Ovary (tissue), 9 donors: ENCODE results near the gene LUC7L2. TPM values are rescaled to one million over a fixed set of nuclear protein-coding genes. Genes with fewer than 3 reads are reported as not detected.
"Not testable (repeated sequence)": the region's sequence is repeated elsewhere in the genome, so short reads cannot be mapped to it uniquely, and the experiment has no call there.

Source experiments
- DNase-seq, 5 donors: peaks; one replicate each; pipeline ENCODE4 v3.0.0-alpha.2; 2019 to 2020
- H3K27ac ChIP-seq, 2 donors: fragments of 200-600 bp; one replicate each; pipeline versions ENCODE4 v1.5.1 to v1.8.0; 2019 to 2022
- H3K27me3 ChIP-seq: fragments of 200-600 bp; one replicate; pipeline ENCODE4 v1.8.0; 2022
- H3K36me3 ChIP-seq: fragments of 200-600 bp; sonication (generic); one replicate; pipeline ENCODE4 v1.5.1; 2019
- H3K4me1 ChIP-seq: one replicate; pipeline ENCODE4 v1.8.1; 2013; ENCODE audit warnings: mild to moderate bottlenecking, moderate library complexity; ENCODE audit not compliant: insufficient read depth
- H3K4me3 ChIP-seq: fragments of 200-600 bp; sonication (generic); one replicate; pipeline ENCODE4 v1.5.1; 2017
- H3K9me3 ChIP-seq, 2 donors: fragments of 200-600 bp in 1 of 2; sonication (generic) in 1 of 2; one replicate each; pipeline versions ENCODE4 v1.5.1 to v1.8.1; 2013 to 2019; ENCODE audit warnings: mild to moderate bottlenecking in 1 of 2, moderate library complexity in 1 of 2
- CTCF ChIP-seq, 3 donors: fragments of 450-650 bp in 2 of 3; fragments of 200-600 bp in 1 of 3; IDR thresholded peaks; one replicate each; pipeline versions ENCODE4 v1.5.1 to v1.8.0; 2016 to 2022; ENCODE audit warnings: antibody characterized with exemption in 3 of 3, mild to moderate bottlenecking in 1 of 3
- EP300 ChIP-seq: sonication (generic); formaldehyde crosslinking; IDR thresholded peaks from one replicate; pipeline ENCODE4 v1.6.1; 2017; ENCODE audit warnings: antibody characterized with exemption
- POLR2A ChIP-seq: fragments of 450-650 bp; IDR thresholded peaks from one replicate; pipeline ENCODE4 v1.6.1; 2017; ENCODE audit warnings: antibody characterized with exemption, mild to moderate bottlenecking, moderate library complexity
- WGBS, 3 donors: extraction: QIAGEN DNeasy Blood & Tissue Kit in 1 of 3; methylation state at CpG; one replicate each; pipeline versions ENCODE4 v1.1.5 to v1.1.7; 2013 to 2017; 5-methylcytosine and 5-hydroxymethylcytosine counted together
- intact Hi-C, 4 donors: fragments of 100-400 bp; cut with DNase I; formaldehyde crosslinking; loops; one replicate each; pipeline versions ENCODE4 v1.11.0 to v1.15.1; 2022 to 2023
- polyA plus RNA-seq, 2 donors: library from polyadenylated mRNA; stranded (reverse); fragments of 200-250 nt in 1 of 2; fragments of 350-450 nt in 1 of 2; fragmentation: Illumina TruSeq in 1 of 2; extraction: RNeasy Lipid Tissue Mini Kit (QIAGEN cat#74804) in 1 of 2; gene quantifications; one replicate each; pipeline ENCODE4 v1.2.3, GENCODE V29; 2013 to 2014
- small RNA-seq: library from RNA; depleted of rRNA; stranded (forward); fragments of <200 nt; gene quantifications from one replicate; pipeline ENCODE3, GENCODE V24; 2016
- total RNA-seq, 7 donors: library from RNA; depleted of rRNA in 2 of 7; stranded (reverse); fragments of >200 nt in 2 of 7; fragmentation: NEBNext Ultra II Directional in 3 of 7; extraction: Animal tissue kit (Norgen Biotek cat#: 25700) in 3 of 7; gene quantifications; one replicate each; pipeline versions ENCODE4 v1.1.0 to v1.2.4, GENCODE V29; 2016 to 2023
- donor health status: DM: no; HTN: no; CAD: no; lungs with moderate emphysema.
- donor health status: DM: no; HTN: no; CAD: no.
- donor health status: Bipolar disorder and iron deficiency.
- donor health status: DM: yes; HTN: yes; CAD: no.
- donor health status: DM: no; HTN: no; CAD: no.
- donor health status: DM: yes; HTN: yes; CAD: no.

The LUC7L2 gene
- total and polyA plus RNA-seq, 9 donors = 58.9 to 113 (median 87.2) TPM

GRCh38 chr7:139467729-139468128, 108.0 kb downstream of the LUC7L2 start:
- H3K4me3 ChIP-seq, H3K4me1 ChIP-seq, H3K36me3 ChIP-seq, DNase-seq, intact Hi-C loops, H3K27me3 ChIP-seq, H3K9me3 ChIP-seq, H3K27ac ChIP-seq: not testable (repeated sequence)
- 86 to 88% (median 86%) methylated on average over 7 of the region's 7 CpGs for WGBS, 3 donors

- H3K36me3 ChIP-seq, H3K4me3 ChIP-seq, H3K4me1 ChIP-seq, DNase-seq, H3K27ac ChIP-seq, H3K27me3 ChIP-seq, intact Hi-C loops, H3K9me3 ChIP-seq: not testable (repeated sequence)
- 75 to 82% (median 82%) methylated on average over 5 of the region's 5 CpGs for WGBS, 3 donors
Observed at GRCh38 chr7:139468281-139468680, 108.6 kb downstream of the LUC7L2 start.

DNA sequence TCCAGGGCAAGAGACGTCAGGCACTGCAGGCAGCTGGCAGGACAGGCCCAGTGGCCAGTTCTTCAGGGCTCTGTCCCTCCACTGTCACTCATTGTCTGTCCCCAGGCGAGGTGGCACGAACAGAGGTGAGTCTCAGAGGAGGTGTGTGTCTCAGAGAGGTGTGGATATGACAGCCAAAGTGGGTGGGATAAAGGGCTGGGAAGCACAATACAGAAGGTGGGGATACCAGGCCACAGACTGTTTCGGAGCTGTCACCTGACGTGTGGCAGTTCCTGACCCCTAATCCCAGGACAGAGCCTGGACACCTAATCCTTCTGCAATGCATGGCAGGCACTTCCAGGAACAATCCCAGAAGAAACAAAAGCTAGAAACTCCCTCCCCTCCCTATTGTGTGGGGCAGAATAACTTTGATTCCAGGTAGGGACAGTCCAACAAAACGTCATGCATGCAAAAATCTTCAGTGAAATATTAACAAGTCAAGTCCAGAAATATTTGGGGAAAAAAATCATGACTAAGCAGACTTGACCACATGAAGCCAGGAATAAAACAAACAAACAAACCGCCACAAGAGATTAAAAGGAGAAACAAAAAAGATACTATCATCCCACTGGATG, 112.2 kb downstream of the LUC7L2 start:
- no peaks in the 10 kb centered on the region for H3K27me3 ChIP-seq
- H3K36me3 ChIP-seq = no peaks in the 10 kb centered on the region
- no peak overlapping the region for H3K4me3 ChIP-seq
- TF ChIP-seq EP300 = no peak
- TF ChIP-seq CTCF (IDR thresholded peaks at IDR 0.05) = no peak
- TF ChIP-seq POLR2A = no peak
- intact Hi-C loops = no loop called here
- DNase-seq = no peak
- no peaks in the 10 kb centered on the region for H3K9me3 ChIP-seq
- H3K4me1 ChIP-seq = no peaks in the 10 kb centered on the region
- no peak overlapping the region for H3K27ac ChIP-seq
- WGBS, 3 donors = 64 to 66% (median 65%) methylated on average over 7 of the region's 7 CpGs

Small RNA genes within 50 kb of the gene (small RNA-seq; reads per million reads assigned to genes)
- gene RNU6-206P (not detected), gene RNU6-911P (not detected)

Other genes starting within 250 kb of the LUC7L2 start
- gene UBN2, start 128.7 kb upstream of the LUC7L2 start, total RNA-seq = 10 to 100 TPM; 12.6 to 28.8 (median 19.9) TPM
- 1 to 10 TPM; 3.3 to 8.9 TPM for gene UBN2, start 128.7 kb upstream of the LUC7L2 start, polyA plus RNA-seq
- gene FMC1, start 18.6 kb upstream of the LUC7L2 start, total RNA-seq = 10 to 100 TPM; 11.9 to 23.6 (median 16.3) TPM
- 10 to 100 TPM; 10.9 to 35.3 TPM for gene FMC1, start 18.6 kb upstream of the LUC7L2 start, polyA plus RNA-seq
- not detected for gene KLRG2, start 123.8 kb downstream of the LUC7L2 start, total RNA-seq
- under 1 TPM in 1 of 2 donors, not detected in 1; 0.08 TPM for gene KLRG2, start 123.8 kb downstream of the LUC7L2 start, polyA plus RNA-seq
- gene CLEC2L, start 163.8 kb downstream of the LUC7L2 start, total RNA-seq = under 1 TPM in 1 of 7 donors, not detected in 6; 0.33 TPM
- gene CLEC2L, start 163.8 kb downstream of the LUC7L2 start, polyA plus RNA-seq = 1 to 10 TPM in 1 of 2 donors, under 1 TPM in 1; 0.15 to 1.5 TPM